ENCODE results near the gene GAGE13.
"Not testable (repeated sequence)": the region's sequence is repeated elsewhere in the genome, so short reads cannot be mapped to it uniquely, and the experiment has no call there.

The GAGE13 gene

GRCh38 chrX:49309401-49309981 lies 21.9 kb upstream of the GAGE13 start:
- TF ChIP-seq MAX (IDR thresholded peaks at IDR 0.05; ENCODE audit: low read depth, low read length) (no peak), CTCF (IDR thresholded peaks at IDR 0.05; ENCODE audit: low read depth, low read length) (no peak), MYC (IDR thresholded peaks at IDR 0.05; ENCODE audit: low read depth, low read length) (no peak), POLR2A (IDR thresholded peaks at IDR 0.05; ENCODE audit: extremely low read depth, insufficient read length) (no peak)
- no peak overlapping the region for H3K4me3 ChIP-seq (ENCODE audit: low read depth, low read length)
- no peak for DNase-seq (ENCODE audit: low read depth)

GRCh38 chrX:49310371-49310770 lies 21.0 kb upstream of the GAGE13 start:
- TF ChIP-seq MYC (IDR thresholded peaks at IDR 0.05; ENCODE audit: low read depth, low read length): no peak
- no peak for TF ChIP-seq CTCF (IDR thresholded peaks at IDR 0.05; ENCODE audit: low read depth, low read length)
- TF ChIP-seq POLR2A (IDR thresholded peaks at IDR 0.05; ENCODE audit: extremely low read depth, insufficient read length): no peak
- no peak overlapping the region for H3K4me3 ChIP-seq (ENCODE audit: low read depth, low read length)
- DNase-seq (ENCODE audit: low read depth): no peak

- no peak overlapping the region for H3K4me3 ChIP-seq (ENCODE audit: low read depth, low read length)
- TF ChIP-seq POLR2A (IDR thresholded peaks at IDR 0.05; ENCODE audit: extremely low read depth, insufficient read length): no peak
- TF ChIP-seq MAX (IDR thresholded peaks at IDR 0.05; ENCODE audit: low read depth, low read length): no peak
- TF ChIP-seq CTCF (IDR thresholded peaks at IDR 0.05; ENCODE audit: low read depth, low read length): no peak
- TF ChIP-seq MYC (IDR thresholded peaks at IDR 0.05; ENCODE audit: low read depth, low read length): no peak
- no peak for DNase-seq (ENCODE audit: low read depth)
Observed at GRCh38 chrX:49312176-49312575, 19.2 kb upstream of the GAGE13 start.

GRCh38 chrX:49316085-49316484 lies 15.3 kb upstream of the GAGE13 start:
- TF ChIP-seq MYC (IDR thresholded peaks at IDR 0.05; ENCODE audit: low read depth, low read length) (no peak), POLR2A (IDR thresholded peaks at IDR 0.05; ENCODE audit: extremely low read depth, insufficient read length) (no peak), CTCF (IDR thresholded peaks at IDR 0.05; ENCODE audit: low read depth, low read length) (no peak), MAX (IDR thresholded peaks at IDR 0.05; ENCODE audit: low read depth, low read length) (no peak)
- DNase-seq (ENCODE audit: low read depth): no peak
- H3K4me3 ChIP-seq (ENCODE audit: low read depth, low read length): no peak overlapping the region

GRCh38 chrX:49321737-49322136 lies 9.6 kb upstream of the GAGE13 start, which contains the start of gene GAGE12J:
GAGE12J (plus strand) TSS chrX:49322037; CDS start chrX:49323194, 1,157 bp downstream.
- DNase-seq (ENCODE audit: low read depth); H3K4me3 ChIP-seq (ENCODE audit: low read depth, low read length): not testable (repeated sequence)

- not testable (repeated sequence) for H3K4me3 ChIP-seq (ENCODE audit: low read depth, low read length)
Observed at GRCh38 chrX:49322266-49322665, 9.1 kb upstream of the GAGE13 start.

GRCh38 chrX:49323735-49324134 lies 7.6 kb upstream of the GAGE13 start:
- not testable (repeated sequence) for DNase-seq (ENCODE audit: low read depth); H3K4me3 ChIP-seq (ENCODE audit: low read depth, low read length)

More at GRCh38 chrX:49322266-49322665, 9.1 kb upstream of the GAGE13 start:
- not testable (repeated sequence) for DNase-seq (ENCODE audit: low read depth)

GRCh38 chrX:49330421-49330820 lies 961 bp upstream of the GAGE13 start:
- not testable (repeated sequence) for H3K4me3 ChIP-seq (ENCODE audit: low read depth, low read length); DNase-seq (ENCODE audit: low read depth)

GRCh38 chrX:49331841-49332240 lies 459 bp downstream of the GAGE13 start:
- H3K4me3 ChIP-seq (ENCODE audit: low read depth, low read length); DNase-seq (ENCODE audit: low read depth): not testable (repeated sequence)

- not testable (repeated sequence) for DNase-seq (ENCODE audit: low read depth); H3K4me3 ChIP-seq (ENCODE audit: low read depth, low read length)
Observed at GRCh38 chrX:49341449-49341848, 10.1 kb downstream of the GAGE13 start.

- H3K4me3 ChIP-seq (ENCODE audit: low read depth, low read length); DNase-seq (ENCODE audit: low read depth): not testable (repeated sequence)
Observed at GRCh38 chrX:49344496-49345175, 13.3 kb downstream of the GAGE13 start.

GRCh38 chrX:49345402-49345801 lies 14.0 kb downstream of the GAGE13 start:
- DNase-seq (ENCODE audit: low read depth); H3K4me3 ChIP-seq (ENCODE audit: low read depth, low read length): not testable (repeated sequence)
